IMR-90 (cell line): Measurements from ENCODE around the gene SYTL3. TPM values are rescaled to one million over a fixed set of nuclear protein-coding genes. Genes with fewer than 3 reads are reported as not detected.
A peak's percentile ranks its signal among the peaks of the same experiment; 100 is the strongest.

ENCODE experiments used
- ATAC-seq: fragments of 200-7000 bp; cut with Tn5 transposase; 2 replicates; pipeline ENCODE4 v1.9.1; 2020; ENCODE audit warnings: low read depth, mild to moderate bottlenecking, moderate library complexity
- BruUV-seq: library from RNA; stranded (reverse); fragments of 400-500 nt; replicated peaks from 2 replicates; lab custom pipeline; 2021; lab: Mats Ljungman, UMichigan
- CTCF ChIA-PET: fragments of 300-600 bp; formaldehyde crosslinking; extraction: SDS; loops from one replicate; lab custom pipeline; 2021; ENCODE audit warnings: antibody characterized with exemption; lab: Yijun Ruan, JAX
- POLR2A ChIA-PET: fragments of 300-600 bp; sonication (Branson Sonifier 250); formaldehyde crosslinking; loops from one replicate; lab custom pipeline; 2022; ENCODE audit warnings: antibody characterized with exemption; ENCODE audit not compliant: unreplicated experiment; lab: Charles Lee
- DNase-seq: peaks from one replicate; pipeline ENCODE4 v3.0.0; 2013
- H2AFZ ChIP-seq: replicated peaks from 2 replicates; pipeline ENCODE3; 2013; ENCODE audit warnings: low read length, mild to moderate bottlenecking; ENCODE audit not compliant: poor library complexity
- H2AK5ac ChIP-seq: 2 replicates; pipeline ENCODE4 v1.6.1; 2013; ENCODE audit warnings: low read depth, low read length, inconsistent platforms
- H2AK9ac ChIP-seq: replicated peaks from 2 replicates; pipeline ENCODE3; 2013; ENCODE audit warnings: mild to moderate bottlenecking, low read depth, low read length, moderate library complexity; ENCODE audit not compliant: poor library complexity
- H2BK120ac ChIP-seq: 2 replicates; pipeline ENCODE4 v1.6.1; 2013; ENCODE audit warnings: low read depth, low read length, inconsistent platforms
- H2BK15ac ChIP-seq: 3 replicates; pipeline ENCODE4 v1.6.1; 2013; ENCODE audit warnings: low read depth, low read length, inconsistent platforms
- H2BK20ac ChIP-seq: 2 replicates; pipeline ENCODE4 v1.6.1; 2013; ENCODE audit warnings: low read depth, mild to moderate bottlenecking, inconsistent platforms, low read length, moderate library complexity
- H2BK5ac ChIP-seq: 2 replicates; pipeline ENCODE4 v1.6.1; 2013; ENCODE audit warnings: mild to moderate bottlenecking, low read depth, low read length, inconsistent platforms; ENCODE audit not compliant: poor library complexity, severe bottlenecking
- H3K14ac ChIP-seq: replicated peaks from 2 replicates; pipeline ENCODE4 v1.6.1; 2013; ENCODE audit warnings: low read depth, low read length, inconsistent platforms
- H3K18ac ChIP-seq: 2 replicates; pipeline ENCODE4 v1.6.1; 2013; ENCODE audit warnings: low read depth, low read length, control low read depth
- H3K23ac ChIP-seq: 2 replicates; pipeline ENCODE4 v1.6.1; 2013; ENCODE audit warnings: low read depth, low read length, inconsistent platforms
- H3K27ac ChIP-seq: 2 replicates; pipeline ENCODE4 v1.5.1; 2013; ENCODE audit warnings: mild to moderate bottlenecking, control low read depth, low read length; ENCODE audit not compliant: insufficient read depth
- H3K27me3 ChIP-seq: 2 replicates; pipeline ENCODE4 v1.6.1; 2013; ENCODE audit warnings: low read length; ENCODE audit not compliant: control insufficient read depth, insufficient read depth
- H3K36me3 ChIP-seq: 2 replicates; pipeline ENCODE4 v1.6.1; 2013; ENCODE audit warnings: low read length, mixed read lengths; ENCODE audit not compliant: control insufficient read depth, insufficient read depth
- H3K4ac ChIP-seq: 2 replicates; pipeline ENCODE4 v1.6.1; 2013; ENCODE audit warnings: low read depth, low read length, inconsistent platforms
- H3K4me1 ChIP-seq: 2 replicates; pipeline ENCODE4 v1.6.1; 2013; ENCODE audit warnings: low read length, mixed read lengths; ENCODE audit not compliant: control insufficient read depth, insufficient read depth
- H3K4me2 ChIP-seq: 2 replicates; pipeline ENCODE4 v1.6.1; 2013; ENCODE audit warnings: low read depth, mild to moderate bottlenecking, control low read depth, low read length, moderate library complexity
- H3K4me3 ChIP-seq: 2 replicates; pipeline ENCODE4 v1.5.1; 2013; ENCODE audit warnings: low read depth, mild to moderate bottlenecking, control low read depth, low read length, moderate library complexity; ENCODE audit not compliant: insufficient read depth
- H3K56ac ChIP-seq: 2 replicates; pipeline ENCODE4 v1.6.1; 2013; ENCODE audit warnings: low read length, inconsistent platforms; ENCODE audit not compliant: insufficient read depth; ENCODE audit errors: extremely low read depth
- H3K79me1 ChIP-seq, 2 experiments: 2 replicates each; pipeline ENCODE4 v1.6.1; 2013; ENCODE audit warnings: low read length in 2 of 2, inconsistent platforms in 1 of 2, low read depth in 1 of 2
- H3K9ac ChIP-seq: 2 replicates; pipeline ENCODE4 v1.6.1; 2013; ENCODE audit warnings: low read depth, low read length, control low read depth
- H3K9me1 ChIP-seq: 2 replicates; pipeline ENCODE4 v1.6.1; 2013; ENCODE audit warnings: low read length, inconsistent platforms; ENCODE audit not compliant: insufficient read depth
- H3K9me3 ChIP-seq: 2 replicates; pipeline ENCODE4 v1.6.1; 2013; ENCODE audit warnings: low read length; ENCODE audit not compliant: control insufficient read depth, insufficient read depth
- H4K20me1 ChIP-seq: 2 replicates; pipeline ENCODE4 v1.6.1; 2013; ENCODE audit warnings: low read length, inconsistent platforms; ENCODE audit not compliant: insufficient read depth
- H4K5ac ChIP-seq: 2 replicates; pipeline ENCODE4 v1.6.1; 2013; ENCODE audit warnings: mild to moderate bottlenecking, low read depth, low read length, control low read depth
- H4K8ac ChIP-seq, 2 experiments: 2 replicates each; pipeline ENCODE4 v1.6.1; 2013; ENCODE audit warnings: low read depth in 2 of 2, low read length in 2 of 2, control low read depth in 1 of 2, inconsistent platforms in 1 of 2
- H4K91ac ChIP-seq: 2 replicates; pipeline ENCODE4 v1.6.1; 2013; ENCODE audit warnings: low read depth, low read length, inconsistent platforms; ENCODE audit not compliant: insufficient read depth
- POLR2A ChIP-seq: IDR thresholded peaks from 2 replicates; pipeline ENCODE4 v1.6.1; 2012; ENCODE audit warnings: mild to moderate bottlenecking, low read depth, low read length
- RCOR1 ChIP-seq: IDR thresholded peaks from 2 replicates; pipeline ENCODE4 v1.6.1; 2012; ENCODE audit warnings: mild to moderate bottlenecking, low read length, improper control_type of control experiment; ENCODE audit not compliant: insufficient replicate concordance
- WGBS, 2 experiments: methylation state at CpG; one replicate each; pipeline versions ENCODE4 v1.1.5 to v1.1.7; 2013; ENCODE audit warnings: missing lambda C conversion rate in 2 of 2; ENCODE audit not compliant: insufficient read length in 1 of 2; ENCODE audit errors: extremely low coverage in 2 of 2; 5-methylcytosine and 5-hydroxymethylcytosine counted together
- dilution Hi-C: fragments of 300-500 bp; cut with HindIII; formaldehyde crosslinking; loops from one replicate; pipeline ENCODE4 v1.14.3; 2018; ENCODE audit warnings: low sequenced_read_pairs; ENCODE audit not compliant: unreplicated experiment
- in situ Hi-C: fragments of 300-500 bp; cut with MboI; formaldehyde crosslinking; loops from 3 replicates; pipeline ENCODE4 v1.14.3; 2019; ENCODE audit warnings: low sequenced_read_pairs, inconsistent platforms, mixed read lengths
- intact Hi-C: fragments of 100-400 bp; cut with micrococcal nuclease; formaldehyde crosslinking; loops from 2 replicates; pipeline ENCODE4 v1.10.0; 2022
- polyA plus RNA-seq, 3 experiments: library from polyadenylated mRNA; depleted of rRNA; stranded (reverse); fragments of >200 nt; gene quantifications; 2 replicates each; pipeline ENCODE4 v1.2.3, GENCODE V29; 2012; ENCODE audit warnings: low replicate concordance in 1 of 3
- total RNA-seq: library from RNA; depleted of rRNA; stranded (reverse); fragments of >200 nt; gene quantifications from 2 replicates; pipeline ENCODE4 v1.2.3, GENCODE V29; 2012

SYTL3 gene
- total and polyA plus RNA-seq, 2 of the 4 experiments (the other 2 are of a cell fraction) = 2.9 to 4.3 TPM

DNA sequence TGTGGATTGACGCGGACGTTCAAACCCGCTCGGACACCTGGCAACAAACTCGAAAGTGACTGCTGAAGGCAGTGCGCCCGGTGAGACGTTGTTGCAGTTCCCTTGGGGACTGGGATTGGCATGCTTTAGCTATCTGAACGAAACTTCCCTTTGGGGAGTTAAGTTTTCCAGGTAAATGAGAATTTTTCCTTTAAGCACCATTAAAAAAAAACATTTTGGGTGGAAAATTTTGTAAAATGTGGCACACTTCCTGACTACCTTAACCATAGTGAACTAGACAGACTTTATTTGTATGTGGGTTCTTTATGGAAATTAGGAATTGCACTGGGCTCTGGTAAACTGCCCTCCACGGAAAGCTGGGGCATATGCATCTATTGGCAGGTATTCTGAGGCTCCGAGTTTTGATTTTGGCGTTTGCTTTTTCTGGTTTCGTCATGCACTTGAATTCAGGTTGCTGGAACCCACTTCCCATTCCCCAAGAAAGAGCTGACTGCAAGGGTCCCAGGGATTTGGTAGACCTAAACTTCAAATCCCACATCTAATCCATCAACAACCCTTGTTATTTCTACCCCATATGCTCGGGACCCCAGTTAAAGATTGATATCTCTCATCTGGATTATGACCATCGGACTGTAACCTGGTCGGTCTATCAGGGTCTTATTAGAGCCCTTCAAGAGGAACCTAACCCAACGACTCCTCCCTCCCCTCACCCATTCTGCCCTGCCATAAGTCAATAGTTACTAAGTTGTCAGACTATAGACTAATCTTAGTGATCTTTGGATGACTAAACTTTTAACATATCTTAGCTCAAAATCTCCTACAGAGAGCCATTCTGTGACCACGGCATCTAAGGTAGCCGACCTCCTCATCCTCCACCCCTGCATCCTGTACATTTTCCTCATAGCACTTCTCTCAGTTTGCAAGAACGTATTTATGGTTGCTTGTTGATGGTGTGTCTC is 4.5 kb upstream of the SYTL3 start:
- in situ Hi-C loops (loop anchor here (25.0 kb wide), 1 partner anchor 1067 kb away; no protein-coding TSS in a partner anchor), intact Hi-C loops (loop anchor here (2.0 kb wide), 1 partner anchor 45 kb away; no protein-coding TSS in a partner anchor), dilution Hi-C loops (no loop called here)
- Histone ChIP-seq H2AFZ (peak overlapping the region; percentile 96), H4K8ac (peak overlapping the region; percentile 12 to 73), H2AK9ac (peak overlapping the region; percentile 99), H2BK5ac (peak overlapping the region; percentile 73), H3K9me1 (peaks cover 20% of the 10 kb centered on the region), H3K9ac (peak overlapping the region; percentile 84), H3K23ac (peak overlapping the region; percentile 85), H3K4me2 (peak overlapping the region; percentile 95), H3K18ac (peak overlapping the region; percentile 76), H4K5ac (peak overlapping the region; percentile 50), H3K14ac (peak overlapping the region; percentile 94), H4K91ac (peak overlapping the region; percentile 78), H3K79me1 (peaks cover 11 to 45% of the 10 kb centered on the region in 2 experiments), H3K27me3 (no peaks in the 10 kb centered on the region), H3K56ac (peak overlapping the region; percentile 43; the same call in 1 of the 2 replicates), H3K4ac (peak overlapping the region; percentile 77), H2BK15ac (peak overlapping the region; percentile 98), H2AK5ac (peak overlapping the region; percentile 92), H3K36me3 (peaks cover 3% of the 10 kb centered on the region), H2BK20ac (peak overlapping the region; percentile 81), H3K9me3 (no peaks in the 10 kb centered on the region), H2BK120ac (peak overlapping the region; percentile 88), H3K4me3 (peak overlapping the region; percentile 95), H4K20me1 (peaks cover 17% of the 10 kb centered on the region), H3K4me1 (peaks cover 29% of the 10 kb centered on the region), H3K27ac (peak overlapping the region; percentile 80)
- TF ChIP-seq POLR2A (peak; percentile 76), RCOR1 (no peak)
- ATAC-seq (no peak), DNase-seq (no peak)
- ChIA-PET CTCF (interaction anchor here (0.6 to 2.3 kb wide), 3 partner anchors 46 to 98 kb away, joined by 3 to 9 read pairs (median 3); no protein-coding TSS in a partner anchor), POLR2A (no interaction called here)
- WGBS, 2 experiments = 0% methylated on average over 6 of the region's 21 CpGs; no CpG with 5 or more reads in 1 of the 2 experiments
- TSS peak; percentile 82 for BruUV-seq
